ENCODE data around the gene PRR3. TPM values are rescaled to one million over a fixed set of nuclear protein-coding genes. Genes with fewer than 3 reads are reported as not detected.
A peak's percentile ranks its signal among the peaks of the same experiment; 100 is the strongest.
"Not testable (repeated sequence)": the region's sequence is repeated elsewhere in the genome, so short reads cannot be mapped to it uniquely, and the experiment has no call there.

PRR3 gene
- total RNA-seq, 2 donors from 2014 or later, result 3.9 to 7.2 TPM

DNA sequence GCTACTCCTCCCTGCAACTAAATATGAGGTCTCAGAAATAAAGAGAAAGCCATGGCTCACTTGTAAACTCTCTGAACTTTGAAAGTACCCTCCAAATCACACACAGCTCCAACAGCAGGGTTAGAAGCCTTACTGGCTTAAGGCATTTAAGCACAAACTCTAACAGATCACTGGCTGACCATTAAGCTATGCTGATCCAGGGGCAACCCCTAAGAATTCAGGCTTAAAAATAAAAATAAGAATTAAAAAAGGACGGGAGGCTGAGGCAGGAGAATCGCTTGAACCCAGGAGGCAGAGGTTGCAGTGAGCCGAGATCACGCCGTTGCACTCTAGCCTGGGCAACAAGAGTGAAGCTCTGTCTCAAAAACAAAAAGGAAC is 45.9 kb upstream of the PRR3 start:
- Histone ChIP-seq H3K4me1 (no peaks in the 10 kb centered on the region), H3K27ac (no peak overlapping the region)

DNA sequence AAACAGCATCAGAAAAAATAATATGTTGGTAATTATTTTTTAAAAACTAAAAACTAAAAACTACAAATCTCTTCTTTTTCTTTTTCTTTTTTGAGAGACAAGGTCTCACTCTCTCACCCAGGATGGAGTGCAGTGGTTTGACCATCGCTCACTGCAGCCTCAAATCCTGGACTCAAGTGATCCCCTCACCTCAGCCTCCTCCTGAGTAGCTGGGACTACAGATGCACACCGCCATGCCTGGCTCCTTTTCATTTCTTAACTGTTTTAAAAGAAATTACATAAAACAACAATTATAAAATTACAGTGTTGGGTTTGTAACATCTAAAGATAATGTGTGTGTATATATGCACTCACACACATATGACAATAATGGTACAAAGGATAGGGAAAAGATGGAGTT is 43.6 kb upstream of the PRR3 start:
- Histone ChIP-seq H3K27me3 (no peaks in the 10 kb centered on the region), H3K4me1 (no peaks in the 10 kb centered on the region), H3K9me3 (no peaks in the 10 kb centered on the region), H3K27ac (no peak overlapping the region), H3K36me3 (no peaks in the 10 kb centered on the region), H3K9ac (ENCODE audit: low read depth in 2 of 2, low read length in 2 of 2) (no peak overlapping the region), H3K4me3 (no peak overlapping the region)
- intact Hi-C loops (cut with DNase I), result no loop called here
- no peak for DNase-seq
- TF ChIP-seq, protein P1, sequence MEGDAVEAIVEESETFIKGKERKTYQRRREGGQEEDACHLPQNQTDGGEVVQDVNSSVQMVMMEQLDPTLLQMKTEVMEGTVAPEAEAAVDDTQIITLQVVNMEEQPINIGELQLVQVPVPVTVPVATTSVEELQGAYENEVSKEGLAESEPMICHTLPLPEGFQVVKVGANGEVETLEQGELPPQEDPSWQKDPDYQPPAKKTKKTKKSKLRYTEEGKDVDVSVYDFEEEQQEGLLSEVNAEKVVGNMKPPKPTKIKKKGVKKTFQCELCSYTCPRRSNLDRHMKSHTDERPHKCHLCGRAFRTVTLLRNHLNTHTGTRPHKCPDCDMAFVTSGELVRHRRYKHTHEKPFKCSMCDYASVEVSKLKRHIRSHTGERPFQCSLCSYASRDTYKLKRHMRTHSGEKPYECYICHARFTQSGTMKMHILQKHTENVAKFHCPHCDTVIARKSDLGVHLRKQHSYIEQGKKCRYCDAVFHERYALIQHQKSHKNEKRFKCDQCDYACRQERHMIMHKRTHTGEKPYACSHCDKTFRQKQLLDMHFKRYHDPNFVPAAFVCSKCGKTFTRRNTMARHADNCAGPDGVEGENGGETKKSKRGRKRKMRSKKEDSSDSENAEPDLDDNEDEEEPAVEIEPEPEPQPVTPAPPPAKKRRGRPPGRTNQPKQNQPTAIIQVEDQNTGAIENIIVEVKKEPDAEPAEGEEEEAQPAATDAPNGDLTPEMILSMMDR (IDR thresholded peaks at IDR 0.05), result no peak

More for the DNA sequence above, 45.9 kb upstream of the PRR3 start:
- no peaks in the 10 kb centered on the region for H3K9me3 ChIP-seq
- no peak overlapping the region for H3K4me3 ChIP-seq
- TF ChIP-seq, protein P1 (IDR thresholded peaks at IDR 0.05), result no peak
- peak; percentile 10 for DNase-seq
- no peak overlapping the region for H3K9ac ChIP-seq (ENCODE audit: low read depth in 2 of 2, low read length in 2 of 2)
- intact Hi-C loops (cut with DNase I), result no loop called here
- H3K27me3 ChIP-seq, result no peaks in the 10 kb centered on the region
- H3K36me3 ChIP-seq, result no peaks in the 10 kb centered on the region

DNA sequence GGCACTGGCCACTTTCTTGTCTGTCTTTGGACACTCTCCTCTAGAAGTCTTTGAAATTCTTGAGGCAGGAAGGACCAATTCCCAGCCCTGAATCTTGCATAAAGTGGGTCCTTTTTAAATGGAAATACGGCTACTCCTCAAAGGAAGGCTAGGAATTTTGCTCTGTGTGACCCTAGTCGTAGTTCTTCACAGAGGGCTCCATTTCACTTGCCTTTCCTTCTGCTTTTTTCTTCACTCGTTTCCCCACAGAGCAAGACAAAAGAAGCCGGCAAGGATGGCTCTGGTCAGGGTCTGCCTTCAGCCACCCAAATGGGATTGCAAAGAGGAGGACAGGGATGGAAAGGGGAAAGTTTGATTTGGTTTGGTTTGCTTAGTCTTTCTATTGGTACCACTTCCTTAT is 42.0 kb upstream of the PRR3 start:
- Histone ChIP-seq H3K27me3 (no peaks in the 10 kb centered on the region), H3K9me3 (no peaks in the 10 kb centered on the region), H3K4me1 (no peaks in the 10 kb centered on the region), H3K9ac (ENCODE audit: low read depth in 2 of 2, low read length in 2 of 2) (no peak overlapping the region), H3K4me3 (no peak overlapping the region), H3K36me3 (no peaks in the 10 kb centered on the region), H3K27ac (peak overlapping the region; percentile 98)
- intact Hi-C loops (cut with DNase I), result no loop called here
- TF ChIP-seq, protein P1 (IDR thresholded peaks at IDR 0.05), result no peak
- DNase-seq, result no peak

DNA sequence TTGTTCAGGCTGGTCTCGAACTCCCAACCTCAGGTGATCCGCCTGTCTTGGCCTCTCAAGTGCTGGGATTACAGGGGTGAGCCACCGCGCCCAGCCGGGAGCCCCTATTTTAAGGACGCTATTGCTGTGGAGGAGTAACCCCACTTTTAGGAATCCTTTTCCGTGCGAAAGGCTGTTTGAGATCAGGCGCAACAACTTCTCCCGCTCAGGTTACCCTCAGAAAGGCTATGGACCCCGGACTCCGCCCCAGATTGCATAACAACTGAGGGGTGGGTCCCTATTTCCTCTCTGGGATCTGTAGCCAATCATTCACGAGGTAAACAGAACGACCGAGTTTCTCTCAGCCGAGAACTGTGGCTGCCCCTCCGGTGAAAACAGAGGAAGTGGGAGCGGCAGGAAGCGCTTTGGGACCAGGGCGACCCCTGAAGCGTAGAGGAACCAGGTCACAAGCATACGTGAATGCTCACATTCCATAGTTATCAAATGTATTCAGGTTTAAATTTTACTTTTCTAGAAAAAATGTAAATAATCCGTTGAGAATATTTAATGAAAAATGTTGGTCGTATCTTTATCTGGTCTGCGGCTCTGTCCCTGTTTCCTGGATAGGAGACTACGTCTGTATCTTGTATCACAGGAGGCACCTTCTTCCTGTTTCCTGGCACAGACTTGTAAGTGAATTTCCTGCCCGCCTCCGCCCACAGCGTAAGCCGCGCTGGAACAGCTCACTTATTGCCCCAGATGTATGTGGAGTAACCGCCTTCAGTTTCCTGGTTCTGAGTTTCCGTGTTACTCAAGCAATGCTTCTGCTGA is 40.9 kb upstream of the PRR3 start:
- intact Hi-C loops (cut with DNase I), result no loop called here
- H3K9ac ChIP-seq (ENCODE audit: low read depth in 2 of 2, low read length in 2 of 2), result peak overlapping the region; percentile 74 to 80
- DNase-seq, result peak; percentile 92
- H3K36me3 ChIP-seq, result no peaks in the 10 kb centered on the region
- peak overlapping the region; percentile 98 for H3K27ac ChIP-seq
- H3K4me3 ChIP-seq, result peak overlapping the region; percentile 21
- no peaks in the 10 kb centered on the region for H3K27me3 ChIP-seq
- TF ChIP-seq, protein P1 (IDR thresholded peaks at IDR 0.05), result no peak
- no peaks in the 10 kb centered on the region for H3K9me3 ChIP-seq
- peaks cover 4% of the 10 kb centered on the region for H3K4me1 ChIP-seq

DNA sequence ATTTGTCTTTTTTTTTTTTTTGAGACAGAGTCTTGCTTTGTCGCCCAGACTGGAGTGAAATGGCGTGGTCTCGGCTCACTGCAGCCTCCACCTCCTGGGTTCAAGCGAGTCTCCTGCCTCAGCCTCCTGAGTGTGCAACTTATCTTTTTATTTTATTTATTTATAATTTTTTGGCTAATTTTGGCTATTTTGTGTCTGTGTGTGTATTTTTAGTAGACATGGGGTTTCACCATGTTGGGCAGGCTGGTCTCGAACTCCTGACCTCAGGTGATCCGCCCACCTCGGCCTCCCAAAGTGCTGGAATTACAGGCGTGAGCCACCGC is 40.4 kb upstream of the PRR3 start:
- H3K4me1 ChIP-seq; H3K9me3 ChIP-seq; DNase-seq; H3K27me3 ChIP-seq; H3K4me3 ChIP-seq; H3K36me3 ChIP-seq; intact Hi-C loops (cut with DNase I): not testable (repeated sequence)
- Histone ChIP-seq H3K27ac (peak overlapping the region; percentile 98), H3K9ac (ENCODE audit: low read depth in 2 of 2, low read length in 2 of 2) (peak overlapping the region in 1 of 2 donors; percentile 80)

DNA sequence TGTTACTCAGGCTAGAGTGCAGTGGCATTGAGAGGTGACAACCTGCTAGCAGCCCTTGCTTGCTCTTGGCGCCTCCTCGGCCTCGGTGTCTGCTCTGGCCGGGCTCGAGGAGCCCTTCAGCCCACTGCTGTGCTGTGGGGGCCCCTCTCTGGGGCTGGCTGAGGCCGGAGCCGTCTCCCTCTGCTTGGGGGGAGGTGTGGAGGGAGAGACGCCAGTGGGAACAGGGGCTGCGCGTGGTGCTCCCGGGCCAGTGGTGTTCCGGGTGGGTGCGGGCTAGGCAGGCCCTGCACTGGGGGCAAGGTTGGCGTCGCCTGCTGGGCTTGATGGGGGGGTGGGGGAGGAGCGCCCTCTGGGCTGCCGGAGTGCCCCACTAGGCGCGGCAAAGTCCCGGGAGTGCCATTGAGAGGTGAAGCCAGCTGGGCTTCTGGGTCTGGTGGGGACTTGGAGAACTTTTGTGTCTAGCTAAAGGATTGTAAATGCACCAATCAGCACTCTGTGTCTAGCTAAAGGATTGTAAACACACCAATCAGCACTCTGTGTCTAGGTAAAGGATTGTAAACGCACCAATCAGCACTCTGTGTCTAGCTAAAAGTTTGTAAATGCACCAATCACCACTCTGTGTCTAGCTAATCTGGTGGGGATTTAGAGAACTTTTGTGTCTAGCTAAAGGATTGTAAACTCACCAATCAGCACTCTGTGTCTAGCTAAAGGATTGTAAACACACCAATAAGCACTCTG is 39.2 kb upstream of the PRR3 start:
- intact Hi-C loops (cut with DNase I); H3K9me3 ChIP-seq; H3K9ac ChIP-seq (ENCODE audit: low read depth in 2 of 2, low read length in 2 of 2); H3K4me1 ChIP-seq; DNase-seq; H3K4me3 ChIP-seq; H3K36me3 ChIP-seq; H3K27ac ChIP-seq; H3K27me3 ChIP-seq: not testable (repeated sequence)

DNA sequence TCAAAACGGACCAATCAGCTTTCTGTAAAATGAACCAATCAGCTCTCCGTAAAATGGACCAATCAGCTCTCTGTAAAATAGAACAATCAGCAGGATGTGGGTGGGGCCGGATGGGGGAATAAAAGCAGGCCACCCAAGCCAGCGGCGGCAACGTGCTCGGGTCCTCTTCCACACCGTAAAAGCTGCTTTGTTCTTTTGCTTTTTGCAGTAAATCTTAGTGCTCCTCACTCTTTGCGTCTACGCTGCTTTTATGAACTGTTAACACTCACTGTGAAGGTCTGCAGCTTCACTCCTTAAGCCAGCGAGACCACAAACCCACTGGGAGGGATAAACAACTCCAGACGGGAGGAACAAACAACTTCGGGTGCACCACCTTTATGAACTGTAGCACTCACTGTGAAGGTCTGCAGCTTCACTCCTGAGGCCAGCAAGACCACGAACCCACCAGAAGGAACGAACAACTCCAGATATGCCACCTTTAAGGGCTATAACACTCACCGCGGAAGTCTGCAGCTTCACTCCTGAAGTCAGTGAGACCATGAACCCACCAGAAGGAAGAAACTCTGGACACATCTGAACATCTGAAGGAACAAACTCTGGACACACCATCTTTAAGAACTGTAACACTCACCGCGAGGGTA is 38.5 kb upstream of the PRR3 start:
- intact Hi-C loops (cut with DNase I); H3K27me3 ChIP-seq; H3K9ac ChIP-seq (ENCODE audit: low read depth in 2 of 2, low read length in 2 of 2); H3K4me3 ChIP-seq; H3K27ac ChIP-seq; H3K36me3 ChIP-seq; H3K4me1 ChIP-seq; DNase-seq; H3K9me3 ChIP-seq: not testable (repeated sequence)

All from colonic mucosa (tissue), 4 donors.